ENCODE data around the gene XPR1.

DNA sequence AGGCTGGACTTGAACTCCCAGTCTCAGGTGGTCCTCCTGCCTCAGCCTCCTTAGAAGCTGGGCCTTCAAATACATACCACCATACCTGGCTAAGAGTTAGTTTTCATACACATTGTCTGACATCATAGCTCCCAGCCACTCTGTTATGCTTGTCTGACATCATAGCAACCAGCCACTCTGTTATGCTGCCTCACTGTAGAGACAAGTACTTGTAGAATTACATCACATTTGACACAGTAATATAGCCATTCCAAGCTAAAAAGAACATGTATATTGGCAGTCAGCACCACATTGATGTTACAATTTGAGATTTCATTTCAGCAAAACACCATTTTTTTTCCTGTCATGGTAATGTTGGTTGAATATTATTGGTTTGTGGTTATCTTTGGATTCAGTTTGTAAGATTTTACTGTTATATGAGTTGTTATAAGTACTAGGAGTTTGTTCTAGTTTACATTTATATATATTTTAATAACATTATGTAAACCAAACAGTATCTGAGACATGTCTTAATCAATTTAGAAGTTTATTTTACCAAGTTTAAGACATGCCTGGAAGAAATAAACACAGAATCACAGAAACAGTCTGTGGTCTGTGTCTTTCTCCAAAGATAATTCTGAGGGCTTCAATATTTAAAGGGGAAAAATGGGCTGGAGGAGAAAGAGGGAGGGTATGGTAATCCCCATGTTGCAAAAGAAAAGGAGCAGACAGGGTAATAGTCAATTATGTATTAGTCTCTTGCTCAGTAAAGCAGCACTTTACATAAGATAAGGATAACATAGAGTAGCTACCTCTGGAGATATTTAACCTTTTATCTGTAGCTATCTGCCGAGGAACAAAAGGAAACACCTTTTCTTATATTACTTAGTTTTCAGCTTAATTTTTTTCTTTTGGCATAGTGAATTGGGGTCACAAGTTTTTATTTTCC is 43.0 kb downstream of the XPR1 start:
- TF ChIP-seq, protein P1, sequence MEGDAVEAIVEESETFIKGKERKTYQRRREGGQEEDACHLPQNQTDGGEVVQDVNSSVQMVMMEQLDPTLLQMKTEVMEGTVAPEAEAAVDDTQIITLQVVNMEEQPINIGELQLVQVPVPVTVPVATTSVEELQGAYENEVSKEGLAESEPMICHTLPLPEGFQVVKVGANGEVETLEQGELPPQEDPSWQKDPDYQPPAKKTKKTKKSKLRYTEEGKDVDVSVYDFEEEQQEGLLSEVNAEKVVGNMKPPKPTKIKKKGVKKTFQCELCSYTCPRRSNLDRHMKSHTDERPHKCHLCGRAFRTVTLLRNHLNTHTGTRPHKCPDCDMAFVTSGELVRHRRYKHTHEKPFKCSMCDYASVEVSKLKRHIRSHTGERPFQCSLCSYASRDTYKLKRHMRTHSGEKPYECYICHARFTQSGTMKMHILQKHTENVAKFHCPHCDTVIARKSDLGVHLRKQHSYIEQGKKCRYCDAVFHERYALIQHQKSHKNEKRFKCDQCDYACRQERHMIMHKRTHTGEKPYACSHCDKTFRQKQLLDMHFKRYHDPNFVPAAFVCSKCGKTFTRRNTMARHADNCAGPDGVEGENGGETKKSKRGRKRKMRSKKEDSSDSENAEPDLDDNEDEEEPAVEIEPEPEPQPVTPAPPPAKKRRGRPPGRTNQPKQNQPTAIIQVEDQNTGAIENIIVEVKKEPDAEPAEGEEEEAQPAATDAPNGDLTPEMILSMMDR (IDR thresholded peaks at IDR 0.05 in 2 of 3, conservative IDR thresholded peaks at IDR 0.05 in 1 of 3; ENCODE audit: borderline replicate concordance in 1 of 3, insufficient read depth in 1 of 3, low read depth in 2 of 3, low read length in 2 of 3): no peak
- TF ChIP-seq POLR2A (IDR thresholded peaks at IDR 0.05; ENCODE audit: borderline replicate concordance, extremely low read depth, insufficient read depth, insufficient read length) (no peak), RAD21 (IDR thresholded peaks at IDR 0.05; ENCODE audit: low read depth) (no peak), ELF1 (IDR thresholded peaks at IDR 0.05; ENCODE audit: borderline replicate concordance, low read depth) (no peak), POLR2AphosphoS5 (IDR thresholded peaks at IDR 0.05; ENCODE audit: low read depth, low read length) (no peak), JUND (IDR thresholded peaks at IDR 0.05) (no peak), EZH2 (IDR thresholded peaks at IDR 0.05) (no peak), ZNF274 (IDR thresholded peaks at IDR 0.05; ENCODE audit: low read depth, low read length) (no peak), EGR1 (IDR thresholded peaks at IDR 0.05; ENCODE audit: low read depth) (no peak)
- TF ChIP-seq, protein P2, sequence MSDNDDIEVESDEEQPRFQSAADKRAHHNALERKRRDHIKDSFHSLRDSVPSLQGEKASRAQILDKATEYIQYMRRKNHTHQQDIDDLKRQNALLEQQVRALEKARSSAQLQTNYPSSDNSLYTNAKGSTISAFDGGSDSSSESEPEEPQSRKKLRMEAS (IDR thresholded peaks at IDR 0.05): no peak
- TF ChIP-seq, protein P3, sequence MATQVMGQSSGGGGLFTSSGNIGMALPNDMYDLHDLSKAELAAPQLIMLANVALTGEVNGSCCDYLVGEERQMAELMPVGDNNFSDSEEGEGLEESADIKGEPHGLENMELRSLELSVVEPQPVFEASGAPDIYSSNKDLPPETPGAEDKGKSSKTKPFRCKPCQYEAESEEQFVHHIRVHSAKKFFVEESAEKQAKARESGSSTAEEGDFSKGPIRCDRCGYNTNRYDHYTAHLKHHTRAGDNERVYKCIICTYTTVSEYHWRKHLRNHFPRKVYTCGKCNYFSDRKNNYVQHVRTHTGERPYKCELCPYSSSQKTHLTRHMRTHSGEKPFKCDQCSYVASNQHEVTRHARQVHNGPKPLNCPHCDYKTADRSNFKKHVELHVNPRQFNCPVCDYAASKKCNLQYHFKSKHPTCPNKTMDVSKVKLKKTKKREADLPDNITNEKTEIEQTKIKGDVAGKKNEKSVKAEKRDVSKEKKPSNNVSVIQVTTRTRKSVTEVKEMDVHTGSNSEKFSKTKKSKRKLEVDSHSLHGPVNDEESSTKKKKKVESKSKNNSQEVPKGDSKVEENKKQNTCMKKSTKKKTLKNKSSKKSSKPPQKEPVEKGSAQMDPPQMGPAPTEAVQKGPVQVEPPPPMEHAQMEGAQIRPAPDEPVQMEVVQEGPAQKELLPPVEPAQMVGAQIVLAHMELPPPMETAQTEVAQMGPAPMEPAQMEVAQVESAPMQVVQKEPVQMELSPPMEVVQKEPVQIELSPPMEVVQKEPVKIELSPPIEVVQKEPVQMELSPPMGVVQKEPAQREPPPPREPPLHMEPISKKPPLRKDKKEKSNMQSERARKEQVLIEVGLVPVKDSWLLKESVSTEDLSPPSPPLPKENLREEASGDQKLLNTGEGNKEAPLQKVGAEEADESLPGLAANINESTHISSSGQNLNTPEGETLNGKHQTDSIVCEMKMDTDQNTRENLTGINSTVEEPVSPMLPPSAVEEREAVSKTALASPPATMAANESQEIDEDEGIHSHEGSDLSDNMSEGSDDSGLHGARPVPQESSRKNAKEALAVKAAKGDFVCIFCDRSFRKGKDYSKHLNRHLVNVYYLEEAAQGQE (IDR thresholded peaks at IDR 0.05; ENCODE audit: low read depth): no peak
- TF ChIP-seq, protein P4, sequence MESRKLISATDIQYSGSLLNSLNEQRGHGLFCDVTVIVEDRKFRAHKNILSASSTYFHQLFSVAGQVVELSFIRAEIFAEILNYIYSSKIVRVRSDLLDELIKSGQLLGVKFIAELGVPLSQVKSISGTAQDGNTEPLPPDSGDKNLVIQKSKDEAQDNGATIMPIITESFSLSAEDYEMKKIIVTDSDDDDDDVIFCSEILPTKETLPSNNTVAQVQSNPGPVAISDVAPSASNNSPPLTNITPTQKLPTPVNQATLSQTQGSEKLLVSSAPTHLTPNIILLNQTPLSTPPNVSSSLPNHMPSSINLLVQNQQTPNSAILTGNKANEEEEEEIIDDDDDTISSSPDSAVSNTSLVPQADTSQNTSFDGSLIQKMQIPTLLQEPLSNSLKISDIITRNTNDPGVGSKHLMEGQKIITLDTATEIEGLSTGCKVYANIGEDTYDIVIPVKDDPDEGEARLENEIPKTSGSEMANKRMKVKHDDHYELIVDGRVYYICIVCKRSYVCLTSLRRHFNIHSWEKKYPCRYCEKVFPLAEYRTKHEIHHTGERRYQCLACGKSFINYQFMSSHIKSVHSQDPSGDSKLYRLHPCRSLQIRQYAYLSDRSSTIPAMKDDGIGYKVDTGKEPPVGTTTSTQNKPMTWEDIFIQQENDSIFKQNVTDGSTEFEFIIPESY (IDR thresholded peaks at IDR 0.05; ENCODE audit: extremely low read depth, insufficient replicate concordance, low read length): no peak

Data from HCT116 (cell line).